Chondrocyte (in vitro differentiated cells): Measurements from ENCODE around the gene KLRD1. TPM values are rescaled to one million over a fixed set of nuclear protein-coding genes. Genes with fewer than 3 reads are reported as not detected.

Source experiments
- DNase-seq: peaks from one replicate; pipeline ENCODE4 v3.0.0; 2021; ENCODE audit warnings: mixed read lengths, low spot score
- H3K27ac Mint-ChIP-seq: one replicate; pipeline ENCODE4 v1.8.0; 2021; ENCODE audit warnings: mild to moderate bottlenecking, moderate library complexity, mixed read lengths; ENCODE audit not compliant: unreplicated experiment
- H3K27me3 Mint-ChIP-seq: 2 replicates; pipeline ENCODE4 v1.8.0; 2021; ENCODE audit warnings: low read depth, mixed read lengths
- H3K36me3 Mint-ChIP-seq: 2 replicates; pipeline ENCODE4 v1.8.0; 2021; ENCODE audit warnings: low read depth, mixed read lengths
- H3K4me1 Mint-ChIP-seq: 2 replicates; pipeline ENCODE4 v1.8.0; 2021; ENCODE audit warnings: low read depth, mild to moderate bottlenecking, mixed read lengths
- H3K4me3 Mint-ChIP-seq: one replicate; pipeline ENCODE4 v1.8.0; 2021; ENCODE audit warnings: mild to moderate bottlenecking, moderate library complexity, mixed read lengths; ENCODE audit not compliant: unreplicated experiment
- H3K9me3 Mint-ChIP-seq: 2 replicates; pipeline ENCODE4 v1.8.0; 2021; ENCODE audit warnings: low read depth, mixed read lengths
- CTCF ChIP-seq: fragments of 200-600 bp; sonication (generic); IDR thresholded peaks from 2 replicates; pipeline ENCODE4 v1.5.0; 2021; ENCODE audit warnings: antibody characterized with exemption, mild to moderate bottlenecking, moderate library complexity
- long read RNA-seq: library from polyadenylated mRNA; stranded (forward); transcript quantifications from one replicate; pipeline ENCODE4 v2.0.0, GENCODE V29; 2021
- total RNA-seq: library from RNA; stranded (reverse); gene quantifications from 3 replicates; pipeline ENCODE4 v1.2.1, GENCODE V29; 2021

Gene KLRD1
- total RNA-seq, result 0.21 to 0.46 TPM (median 0.22 TPM) in 3 replicates
- long read RNA-seq, result 0 reads

GRCh38 chr12:10307630-10308029, at the start of gene KLRD1:
Gene KLRD1, plus strand, starts transcription at chr12:10307870. Its CDS starts 208 bp downstream, at chr12:10308078.
- Mint-ChIP-seq H3K4me3 (no peak within 1 kb of the TSS), H3K9me3 (no peaks in the 10 kb centered on the region), H3K27me3 (no peaks in the 10 kb centered on the region), H3K36me3 (no peaks in the 10 kb centered on the region), H3K4me1 (peaks cover 35% of the 10 kb centered on the region), H3K27ac (no peak within 1 kb of the TSS)
- TF ChIP-seq CTCF, result no peak
- no peak for DNase-seq

- Mint-ChIP-seq H3K4me3 (no peak overlapping the region), H3K36me3 (peaks cover 3% of the 10 kb centered on the region), H3K27me3 (peaks cover 1% of the 10 kb centered on the region), H3K9me3 (peaks cover 4% of the 10 kb centered on the region), H3K27ac (no peak overlapping the region), H3K4me1 (no peaks in the 10 kb centered on the region)
- TF ChIP-seq CTCF, result no peak
- DNase-seq, result no peak
Measured at GRCh38 chr12:10260927-10261326, 46.7 kb upstream of the KLRD1 start.

GRCh38 chr12:10268037-10268436, 39.6 kb upstream of the KLRD1 start:
- no peak for TF ChIP-seq CTCF
- H3K27me3 Mint-ChIP-seq, result peaks cover 2% of the 10 kb centered on the region
- H3K9me3 Mint-ChIP-seq, result no peaks in the 10 kb centered on the region
- no peak for DNase-seq
- H3K4me1 Mint-ChIP-seq, result no peaks in the 10 kb centered on the region
- H3K27ac Mint-ChIP-seq, result no peak overlapping the region
- H3K36me3 Mint-ChIP-seq, result no peaks in the 10 kb centered on the region
- H3K4me3 Mint-ChIP-seq, result no peak overlapping the region

- H3K27ac Mint-ChIP-seq, result no peak overlapping the region
- H3K36me3 Mint-ChIP-seq, result peaks cover 1% of the 10 kb centered on the region
- H3K9me3 Mint-ChIP-seq, result peaks cover 4% of the 10 kb centered on the region
- TF ChIP-seq CTCF, result no peak
- H3K4me1 Mint-ChIP-seq, result no peaks in the 10 kb centered on the region
- DNase-seq, result no peak
- H3K27me3 Mint-ChIP-seq, result peaks cover 2% of the 10 kb centered on the region
- no peak overlapping the region for H3K4me3 Mint-ChIP-seq
Measured at GRCh38 chr12:10272467-10272866, 35.2 kb upstream of the KLRD1 start.

- Mint-ChIP-seq H3K4me1 (no peaks in the 10 kb centered on the region), H3K9me3 (peaks cover 7% of the 10 kb centered on the region), H3K27me3 (peaks cover 3% of the 10 kb centered on the region), H3K27ac (no peak overlapping the region), H3K4me3 (no peak overlapping the region), H3K36me3 (peaks cover 1% of the 10 kb centered on the region)
- DNase-seq, result no peak
- no peak for TF ChIP-seq CTCF
Measured at GRCh38 chr12:10276774-10277173, 30.9 kb upstream of the KLRD1 start.
